GM21526 (cell line): ENCODE data around the gene SIAH3.

ENCODE experiments used
- ATAC-seq: cut with Tn5 transposase; IDR thresholded peaks from one replicate; pipeline ENCODE4 v1.9.1; 2021; ENCODE audit warnings: moderate library complexity; ENCODE audit not compliant: unreplicated experiment, low FRiP score

SIAH3 gene

DNA sequence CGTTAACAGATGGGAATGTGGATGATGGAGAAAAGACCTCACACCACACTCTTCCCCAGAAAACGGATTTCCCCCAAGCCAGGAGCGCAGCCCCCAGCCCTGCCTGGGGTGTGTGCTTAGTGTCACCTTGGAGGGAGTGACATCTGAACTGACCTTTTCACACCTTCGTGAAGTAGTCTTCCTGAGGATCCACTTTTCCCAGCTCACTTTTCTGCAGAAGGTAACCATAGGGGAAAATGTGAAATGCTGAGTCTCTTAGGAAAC is 26.2 kb downstream of the SIAH3 start:
- ATAC-seq = no peak

GRCh38 chr13:45823583-45823982 is 28.0 kb downstream of the SIAH3 start:
- ATAC-seq = no peak

DNA sequence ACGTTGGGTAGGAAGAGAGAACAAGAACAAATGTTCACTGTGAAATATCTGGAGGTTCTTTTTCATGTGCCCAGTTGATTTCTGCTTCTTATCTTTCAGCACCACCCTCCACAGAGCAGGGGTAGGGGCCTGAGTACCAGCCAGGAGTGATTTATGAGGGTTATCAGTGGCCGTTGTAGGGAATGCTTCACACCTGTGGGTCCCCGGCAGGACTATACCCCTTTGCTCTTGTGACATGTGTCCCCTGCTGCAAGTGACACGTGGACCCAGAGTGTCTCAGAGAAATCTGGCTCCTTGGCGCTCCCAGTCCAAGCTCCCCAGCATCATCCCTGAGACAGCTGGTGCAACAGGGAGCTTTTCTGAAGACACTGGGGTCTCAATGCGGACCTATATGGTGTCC is 29.7 kb downstream of the SIAH3 start:
- ATAC-seq = no peak

DNA sequence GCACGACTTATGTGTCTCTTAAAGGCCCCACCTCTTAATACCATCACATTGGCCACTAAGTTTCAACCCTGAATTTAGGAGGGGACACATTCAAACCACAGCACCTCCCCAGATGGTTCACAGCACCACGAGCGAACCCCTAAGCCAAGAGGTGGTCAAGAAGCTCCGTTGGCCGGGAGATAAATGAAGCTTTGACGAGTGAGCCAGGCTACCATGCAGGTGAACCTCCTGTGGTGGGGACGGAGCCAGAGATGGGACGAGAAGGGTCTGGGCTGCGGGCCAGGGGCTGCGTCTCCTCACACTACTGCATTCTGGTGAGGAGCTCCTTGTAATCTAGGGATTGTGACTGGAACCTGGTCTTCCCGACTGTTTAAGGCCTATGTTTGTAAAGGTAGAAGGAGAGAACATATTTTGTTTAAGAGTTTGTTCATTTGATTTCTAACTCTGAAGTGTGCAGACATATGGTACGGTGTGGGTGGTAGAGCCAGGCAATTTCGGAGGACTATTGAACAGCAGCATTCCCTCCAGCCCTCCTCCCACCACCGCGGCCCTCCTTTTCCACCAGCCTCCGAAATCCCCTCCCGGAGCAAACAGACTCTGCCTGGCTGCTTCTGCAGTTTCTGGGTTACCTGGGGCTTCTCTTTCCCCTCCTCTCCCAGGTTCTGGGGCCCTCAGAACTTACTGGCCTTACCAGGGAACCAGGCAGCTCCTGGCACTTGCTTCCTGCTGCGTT is 31.3 kb downstream of the SIAH3 start:
- ATAC-seq = no peak

GRCh38 chr13:45817833-45818232 is 33.7 kb downstream of the SIAH3 start:
- no peak for ATAC-seq

- no peak for ATAC-seq
These were observed 35.1 kb downstream of the SIAH3 start for GRCh38 chr13:45816427-45816826.

DNA sequence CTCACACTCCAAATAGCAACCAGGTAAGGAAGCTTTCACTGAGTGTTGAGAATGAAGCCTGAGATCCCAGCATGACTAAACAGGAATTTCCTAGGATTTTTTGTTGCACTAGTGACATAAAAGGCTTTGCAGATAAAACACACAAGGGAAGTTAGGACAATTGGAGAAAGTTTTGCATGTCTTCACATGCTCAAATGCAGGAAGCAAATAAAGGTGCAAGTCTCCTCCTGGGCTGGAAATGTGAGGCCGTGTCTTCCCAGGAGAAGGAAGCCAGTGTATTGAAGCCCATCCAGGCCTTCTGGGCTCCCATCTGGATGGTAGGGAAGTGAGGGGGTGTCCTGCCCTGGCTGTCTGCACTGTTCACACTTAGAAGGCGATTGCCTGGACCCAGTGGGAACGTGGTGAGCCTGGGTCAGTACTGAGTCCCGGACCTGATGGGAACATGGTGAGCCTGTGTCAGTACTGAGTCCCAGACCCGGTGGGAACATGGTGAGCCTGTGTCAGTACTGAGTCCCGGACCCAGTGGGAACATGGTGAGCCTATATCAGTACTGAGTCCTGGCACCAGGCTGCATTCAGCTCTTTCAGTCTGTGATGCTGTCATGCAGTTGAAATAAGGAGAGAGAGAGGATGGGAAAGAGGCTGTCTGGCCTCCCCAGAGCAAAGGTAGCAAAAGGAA is 38.7 kb downstream of the SIAH3 start:
- ATAC-seq = no peak

GRCh38 chr13:45811891-45812694 is 39.5 kb downstream of the SIAH3 start:
- ATAC-seq = no peak

DNA sequence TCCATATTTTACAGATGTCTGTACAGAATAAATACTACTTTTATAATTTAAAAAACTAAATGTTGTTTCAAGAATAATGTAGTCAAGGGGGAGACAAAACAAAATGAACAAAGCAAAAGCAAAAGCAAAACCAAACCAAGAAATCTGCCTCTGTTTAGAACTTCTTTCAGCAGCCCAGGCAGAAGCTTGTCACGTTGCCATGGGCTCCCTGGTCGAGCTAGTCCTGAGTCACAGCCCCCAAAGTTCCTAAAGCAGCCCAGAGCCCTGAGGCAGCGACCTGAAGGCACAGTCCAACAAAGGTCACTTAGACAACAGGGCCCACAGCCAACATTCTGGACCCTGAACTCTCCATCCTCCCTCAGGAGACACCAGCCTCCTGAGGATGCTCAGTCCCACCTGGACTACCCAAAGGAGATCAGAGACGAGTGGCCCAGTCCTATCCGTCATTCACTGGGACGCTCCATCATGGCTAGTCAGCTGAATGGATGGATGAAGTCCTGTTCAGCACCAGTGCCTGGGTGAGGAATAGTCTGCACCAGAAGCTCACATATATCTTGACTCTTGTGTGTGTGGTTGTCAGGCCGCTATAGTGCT is 41.7 kb downstream of the SIAH3 start:
- no peak for ATAC-seq

GRCh38 chr13:45808925-45809324 is 42.6 kb downstream of the SIAH3 start:
- no peak for ATAC-seq

DNA sequence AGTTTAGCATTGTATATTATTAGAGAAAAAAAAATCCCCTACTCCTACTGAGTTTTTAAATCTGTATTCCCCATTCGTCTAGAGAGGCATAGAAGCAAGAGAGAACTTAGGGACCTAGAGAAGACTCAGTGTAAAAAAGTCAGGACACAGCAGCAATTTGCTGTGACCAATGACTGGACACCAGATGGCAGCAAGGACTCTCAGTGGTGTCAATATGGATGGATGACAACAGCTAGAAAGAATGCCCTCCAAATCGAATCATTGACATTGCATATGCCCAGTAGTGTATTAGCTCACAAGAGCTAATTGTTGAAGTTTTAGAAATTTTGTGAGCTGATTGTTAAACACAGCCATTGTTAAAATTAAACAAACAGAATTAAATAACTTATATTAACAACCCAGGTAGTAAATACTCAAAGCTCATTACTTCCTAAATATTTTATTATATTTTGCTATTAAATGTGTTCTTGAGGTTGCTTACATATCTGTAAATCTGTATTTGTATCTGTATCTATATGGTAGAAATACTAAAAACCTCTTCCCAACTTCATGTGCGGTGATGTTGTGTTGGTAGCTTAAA is 43.9 kb downstream of the SIAH3 start:
- no peak for ATAC-seq

DNA sequence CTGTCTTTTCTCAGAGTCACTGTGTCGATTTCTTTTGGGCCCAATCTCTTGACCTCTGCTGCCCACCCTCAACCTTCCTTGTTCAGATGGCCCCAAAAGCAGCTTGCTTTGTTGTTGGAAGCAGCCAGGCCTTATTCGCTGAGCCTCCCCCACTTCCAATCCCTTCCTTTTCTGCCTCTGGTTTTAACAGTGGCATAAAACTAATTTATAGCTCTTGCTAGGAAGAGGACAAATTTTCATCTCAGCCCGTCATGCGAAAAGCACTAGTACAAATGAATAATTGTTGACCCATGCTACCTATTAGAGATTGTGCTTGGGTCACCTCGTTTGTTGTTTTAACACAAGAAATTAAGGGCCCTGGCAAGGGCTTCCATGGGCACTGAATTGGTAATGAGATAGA is 51.1 kb downstream of the SIAH3 start:
- no peak for ATAC-seq

DNA sequence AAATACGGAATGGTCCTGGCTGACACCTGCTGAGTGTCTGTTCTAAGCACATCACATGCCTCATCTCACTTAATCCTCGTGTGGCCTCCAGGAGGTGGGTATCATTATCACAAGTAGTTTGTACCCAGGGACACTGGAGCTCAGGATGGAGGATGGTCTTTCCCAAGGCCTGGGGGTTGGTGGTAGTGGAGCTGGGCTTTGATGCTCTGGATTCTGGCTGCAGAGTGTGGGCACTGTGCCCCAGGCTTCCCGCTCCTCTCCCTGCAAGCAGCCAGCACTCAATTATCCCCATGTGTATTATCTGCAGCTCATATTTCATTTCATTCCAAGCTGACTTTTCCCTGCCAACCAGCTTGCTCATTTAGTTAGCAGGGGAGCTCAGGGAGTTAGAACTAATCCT is 52.1 kb downstream of the SIAH3 start:
- no peak for ATAC-seq

DNA sequence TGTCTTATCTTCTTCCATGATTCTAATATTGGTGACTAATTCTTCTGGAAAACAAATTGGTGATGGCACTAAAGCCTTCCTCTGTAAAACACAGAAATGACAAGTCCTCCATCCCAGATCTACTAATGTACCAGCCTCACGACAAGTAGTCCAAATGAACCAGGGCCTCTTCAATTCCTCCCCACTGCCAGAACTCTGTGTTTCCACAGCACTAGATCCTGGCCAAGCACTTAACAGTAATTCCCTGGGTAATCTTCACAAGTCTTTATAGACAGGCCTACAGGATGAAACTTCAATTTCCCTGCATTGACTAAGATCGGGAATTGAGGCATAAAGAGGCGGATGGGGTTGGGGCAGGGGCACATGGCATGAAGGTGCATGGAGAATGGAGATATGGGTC is 52.7 kb downstream of the SIAH3 start:
- ATAC-seq = no peak

DNA sequence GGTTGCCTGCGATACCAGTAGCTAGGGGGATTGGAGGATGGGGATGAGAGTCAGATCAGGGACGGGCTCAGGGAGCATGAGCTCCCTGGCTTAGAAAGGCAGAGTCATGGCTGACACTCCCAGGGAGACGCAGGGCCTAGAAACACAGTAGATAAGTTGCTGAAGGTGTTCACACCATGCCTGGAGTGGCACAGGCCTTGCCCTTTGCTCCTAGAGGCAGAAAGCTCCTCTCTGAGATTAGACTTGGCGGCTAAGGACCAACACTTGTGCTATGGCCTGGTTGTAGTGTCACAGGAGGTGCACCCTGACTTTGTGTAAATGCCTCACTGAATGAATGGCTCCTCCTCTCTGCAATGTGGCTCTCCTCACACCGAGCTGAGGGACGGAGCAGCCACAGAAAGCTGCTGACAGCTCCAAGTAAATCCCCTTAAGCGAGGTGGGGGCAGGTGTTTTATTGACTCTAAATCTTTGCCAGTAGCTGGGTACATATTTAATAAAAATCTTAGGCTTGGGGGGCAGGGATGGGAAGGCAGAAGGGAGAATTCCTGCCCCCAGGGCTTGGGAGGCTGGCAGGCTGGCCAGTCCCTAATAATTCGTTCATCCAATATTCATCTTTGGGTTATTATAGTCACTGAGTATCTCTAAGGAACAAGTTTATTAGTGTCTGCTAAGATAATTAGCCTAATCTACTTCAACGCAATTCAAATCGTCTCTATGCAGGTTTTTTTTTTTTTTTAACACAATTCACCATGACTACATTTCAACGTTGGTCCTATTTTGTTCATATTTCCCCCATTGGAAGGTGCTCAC is 54.9 kb downstream of the SIAH3 start:
- ATAC-seq = no peak

DNA sequence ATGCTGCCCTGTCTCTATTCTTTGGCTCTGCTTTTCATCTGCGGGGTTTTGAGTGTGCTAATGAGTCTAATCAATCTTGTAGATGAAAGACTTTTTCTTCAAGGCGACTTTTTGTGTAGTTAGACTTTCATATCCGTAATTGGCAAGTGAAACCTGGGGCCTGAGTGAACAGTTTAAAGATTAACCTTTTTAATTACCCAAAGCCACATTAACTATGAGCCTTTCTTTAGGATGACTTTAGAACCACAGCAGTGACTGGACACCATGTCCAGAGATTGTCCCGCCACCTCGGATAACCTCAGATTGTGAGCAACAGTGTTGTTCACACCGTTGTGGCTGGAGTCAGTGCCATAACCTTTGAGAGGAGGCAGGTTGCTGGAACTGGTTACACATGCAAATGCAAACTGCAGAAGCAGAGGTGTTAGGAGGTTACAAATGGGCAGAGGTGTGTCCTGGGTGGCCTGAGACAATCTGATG is 58.7 kb downstream of the SIAH3 start:
- no peak for ATAC-seq

DNA sequence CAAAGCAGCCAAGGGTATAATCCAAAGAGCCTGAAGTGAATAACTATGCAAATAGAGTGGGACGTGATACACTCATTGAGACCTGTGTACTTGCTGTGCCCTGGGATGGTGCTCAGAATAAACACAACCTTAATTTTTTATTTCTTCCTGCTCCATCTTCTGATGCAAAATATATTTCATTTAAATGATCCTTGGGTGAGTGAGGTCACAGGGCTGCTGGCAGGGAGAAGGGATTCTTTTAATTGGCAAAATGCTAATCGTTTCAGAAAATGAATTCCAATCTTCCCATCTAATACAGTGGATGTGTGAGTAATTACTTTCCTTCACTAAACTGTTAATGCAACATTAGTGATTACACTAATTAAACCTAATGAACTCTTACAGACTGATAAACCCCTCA is 63.5 kb downstream of the SIAH3 start:
- ATAC-seq = no peak

DNA sequence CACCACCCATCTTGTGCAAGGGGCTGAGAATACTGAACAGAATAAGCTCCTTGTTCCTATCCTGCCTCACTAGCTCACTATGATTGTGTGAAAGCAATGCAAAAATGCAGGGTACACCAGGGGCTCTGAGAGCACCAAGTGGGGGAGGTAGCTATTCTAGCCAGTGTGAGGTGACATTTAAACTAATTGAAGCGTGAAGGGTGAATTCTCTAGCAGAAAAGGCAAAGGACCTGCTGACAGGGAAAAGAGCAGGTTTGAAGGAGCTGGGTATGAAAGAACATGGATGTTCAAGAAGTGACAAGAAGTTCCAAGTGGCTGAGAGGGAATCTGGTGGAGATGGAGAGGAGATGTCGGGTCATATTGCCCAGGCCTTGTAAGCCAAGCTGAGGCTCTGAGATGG is 64.2 kb downstream of the SIAH3 start:
- ATAC-seq = no peak

DNA sequence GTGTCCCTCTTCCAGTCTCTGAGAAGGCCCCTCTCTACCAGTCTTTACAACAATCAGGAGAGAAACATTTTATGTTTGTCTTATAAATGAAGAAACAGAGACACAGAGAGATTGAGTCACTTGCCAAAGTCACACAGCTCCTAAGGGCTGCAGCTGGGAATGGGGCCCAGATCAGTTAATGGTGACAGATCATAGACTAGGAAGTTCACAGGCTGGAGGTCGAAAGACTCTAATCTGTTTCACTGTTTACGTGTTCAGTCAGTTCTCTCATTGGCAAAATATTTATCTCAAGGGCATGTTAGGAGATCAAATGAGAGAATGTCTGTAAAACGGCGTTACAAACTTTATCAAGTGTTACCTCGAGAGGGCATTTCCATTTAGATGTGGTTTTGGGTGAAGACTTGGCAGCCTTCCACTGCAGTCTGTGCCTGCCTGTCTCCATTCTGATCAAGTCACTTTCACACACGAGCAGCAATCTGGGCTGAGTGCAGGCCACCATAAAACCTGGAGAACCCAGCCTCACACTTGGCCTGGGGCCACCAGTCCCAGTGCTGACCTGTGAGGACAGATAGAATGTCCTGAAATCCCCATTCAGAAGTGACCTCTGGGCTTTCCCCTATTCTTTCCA is 65.1 kb downstream of the SIAH3 start:
- no peak for ATAC-seq
